GM12875 (cell line): ENCODE measurements around the gene TBC1D22A.

Experiments
- H3K4me3 ChIP-seq: one replicate; pipeline ENCODE4 v1.5.1; 2011; ENCODE audit warnings: low read depth, low read length, control low read depth
- TF ChIP-seq, protein P1 (sequence below): IDR thresholded peaks from 2 replicates; pipeline ENCODE4 v1.5.1; 2011; ENCODE audit warnings: low read depth, mild to moderate bottlenecking, control low read depth, inconsistent platforms, low read length, moderate library complexity, borderline replicate concordance; ENCODE audit not compliant: insufficient read depth

TBC1D22A gene

GRCh38 chr22:47123006-47123826 lies 360.8 kb downstream of the TBC1D22A start:
- no peak overlapping the region for H3K4me3 ChIP-seq
- TF ChIP-seq, protein P1, sequence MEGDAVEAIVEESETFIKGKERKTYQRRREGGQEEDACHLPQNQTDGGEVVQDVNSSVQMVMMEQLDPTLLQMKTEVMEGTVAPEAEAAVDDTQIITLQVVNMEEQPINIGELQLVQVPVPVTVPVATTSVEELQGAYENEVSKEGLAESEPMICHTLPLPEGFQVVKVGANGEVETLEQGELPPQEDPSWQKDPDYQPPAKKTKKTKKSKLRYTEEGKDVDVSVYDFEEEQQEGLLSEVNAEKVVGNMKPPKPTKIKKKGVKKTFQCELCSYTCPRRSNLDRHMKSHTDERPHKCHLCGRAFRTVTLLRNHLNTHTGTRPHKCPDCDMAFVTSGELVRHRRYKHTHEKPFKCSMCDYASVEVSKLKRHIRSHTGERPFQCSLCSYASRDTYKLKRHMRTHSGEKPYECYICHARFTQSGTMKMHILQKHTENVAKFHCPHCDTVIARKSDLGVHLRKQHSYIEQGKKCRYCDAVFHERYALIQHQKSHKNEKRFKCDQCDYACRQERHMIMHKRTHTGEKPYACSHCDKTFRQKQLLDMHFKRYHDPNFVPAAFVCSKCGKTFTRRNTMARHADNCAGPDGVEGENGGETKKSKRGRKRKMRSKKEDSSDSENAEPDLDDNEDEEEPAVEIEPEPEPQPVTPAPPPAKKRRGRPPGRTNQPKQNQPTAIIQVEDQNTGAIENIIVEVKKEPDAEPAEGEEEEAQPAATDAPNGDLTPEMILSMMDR: no peak

DNA sequence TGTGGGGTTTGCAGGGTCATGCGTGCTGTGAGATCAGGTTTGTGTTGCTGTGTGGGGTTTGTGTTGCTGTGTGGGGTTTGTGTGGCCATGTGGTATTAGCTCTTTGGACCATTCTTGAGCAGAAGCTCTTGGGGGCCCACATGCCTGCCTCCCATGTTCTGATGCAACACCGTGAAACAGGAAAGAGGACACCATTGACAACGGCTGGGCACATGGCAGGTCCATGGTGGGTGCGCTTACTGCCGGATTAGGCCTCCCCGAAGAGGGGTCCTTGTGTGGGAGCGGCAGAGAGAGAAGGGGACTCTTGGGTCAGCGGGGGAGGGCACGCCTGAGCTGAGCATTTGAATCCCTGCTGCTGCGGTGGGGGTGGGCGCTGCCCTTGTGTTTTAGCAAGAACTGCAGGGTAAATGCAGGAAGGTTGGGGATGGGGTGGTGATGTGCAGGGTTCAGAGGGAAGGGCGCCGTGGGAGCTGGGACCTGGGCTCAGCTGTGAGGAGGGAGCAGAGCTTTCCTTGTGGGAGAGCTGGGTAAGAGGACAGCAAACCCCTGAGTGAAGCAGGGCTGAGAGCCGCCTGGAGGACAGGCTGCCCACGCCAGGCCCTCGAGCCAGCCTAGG lies 361.5 kb downstream of the TBC1D22A start:
- TF ChIP-seq, protein P1: no peak
- no peak overlapping the region for H3K4me3 ChIP-seq

- no peak overlapping the region for H3K4me3 ChIP-seq
- TF ChIP-seq, protein P1: no peak
These were observed 362.0 kb downstream of the TBC1D22A start for GRCh38 chr22:47124451-47124881.

GRCh38 chr22:47124961-47125360 lies 362.5 kb downstream of the TBC1D22A start:
- H3K4me3 ChIP-seq: no peak overlapping the region
- TF ChIP-seq, protein P1: no peak

DNA sequence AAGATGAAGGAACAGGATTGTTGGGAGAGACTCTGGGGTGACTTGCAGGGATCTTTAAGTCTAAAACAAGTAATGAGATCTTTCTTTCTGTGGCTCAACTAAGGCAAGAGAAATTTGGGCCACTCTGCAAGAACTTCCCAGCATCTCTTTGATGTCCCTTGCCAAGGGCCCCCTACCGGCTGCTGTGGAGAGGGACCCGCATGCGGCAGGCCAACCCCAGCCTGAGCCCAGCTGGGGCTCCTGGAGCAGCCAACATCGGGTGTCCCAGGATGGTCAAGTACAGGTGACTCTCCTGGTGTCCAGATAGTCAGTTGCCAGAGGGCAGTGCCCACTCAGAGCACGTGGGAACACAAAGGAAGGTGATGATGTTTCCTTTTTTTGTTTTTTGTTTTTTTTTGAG lies 363.2 kb downstream of the TBC1D22A start:
- no peak overlapping the region for H3K4me3 ChIP-seq
- TF ChIP-seq, protein P1: no peak

- no peak overlapping the region for H3K4me3 ChIP-seq
- TF ChIP-seq, protein P1: no peak
These were observed 363.9 kb downstream of the TBC1D22A start for GRCh38 chr22:47126344-47126811.

GRCh38 chr22:47127441-47127871 lies 365.0 kb downstream of the TBC1D22A start:
- TF ChIP-seq, protein P1: no peak

More at GRCh38 chr22:47127441-47127871, 365.0 kb downstream of the TBC1D22A start:
- no peak overlapping the region for H3K4me3 ChIP-seq
